ENCODE results near the gene ZIK1.

Gene ZIK1

GRCh38 chr19:57583521-57584416 lies at the start of gene ZIK1:
Gene ZIK1, plus strand, starts transcription at chr19:57584145. Its CDS starts 212 bp downstream, at chr19:57584357.
- peak; percentile 85 for DNase-seq

- DNase-seq, result no peak
Observed at GRCh38 chr19:57537953-57538547, 45.9 kb upstream of the ZIK1 start.

GRCh38 chr19:57546513-57546912 lies 37.4 kb upstream of the ZIK1 start:
- DNase-seq, result no peak

- no peak for DNase-seq
Observed at GRCh38 chr19:57552432-57552831, 31.5 kb upstream of the ZIK1 start.

- DNase-seq, result no peak
Observed at GRCh38 chr19:57557659-57558058, 26.3 kb upstream of the ZIK1 start.

GRCh38 chr19:57558525-57558924 lies 25.4 kb upstream of the ZIK1 start:
- no peak for DNase-seq

- DNase-seq, result peak; percentile 18
Observed at GRCh38 chr19:57559008-57559403, 24.9 kb upstream of the ZIK1 start.

GRCh38 chr19:57559404-57560025 lies 24.4 kb upstream of the ZIK1 start, which contains the start of gene ZNF550:
Gene ZNF550, minus strand, starts transcription at chr19:57559863. Its CDS starts 181 bp downstream, at chr19:57559682.
- DNase-seq, result peak; percentile 89

- DNase-seq, result peak; percentile 14
Observed at GRCh38 chr19:57560049-57560491, 23.9 kb upstream of the ZIK1 start.

- DNase-seq, result no peak
Observed at GRCh38 chr19:57563547-57563946, 20.4 kb upstream of the ZIK1 start.

GRCh38 chr19:57566396-57567265 lies 17.3 kb upstream of the ZIK1 start:
- DNase-seq, result no peak

- DNase-seq, result no peak
Observed at GRCh38 chr19:57570707-57571106, 13.2 kb upstream of the ZIK1 start.

GRCh38 chr19:57572415-57572947 lies 11.5 kb upstream of the ZIK1 start:
- DNase-seq, result no peak

GRCh38 chr19:57576661-57577060 lies 7.3 kb upstream of the ZIK1 start:
- no peak for DNase-seq

- peak; percentile 93 for DNase-seq
Observed at GRCh38 chr19:57578487-57579205, 5.3 kb upstream of the ZIK1 start, which contains the start of gene ZNF416. Gene ZNF416, minus strand, starts transcription at chr19:57578911. Its CDS starts 207 bp downstream, at chr19:57578704.

GRCh38 chr19:57583104-57583520 lies 833 bp upstream of the ZIK1 start:
- DNase-seq, result no peak

- no peak for DNase-seq
Observed at GRCh38 chr19:57587529-57587928, 3.6 kb downstream of the ZIK1 start.

GRCh38 chr19:57599377-57599760 lies 15.4 kb downstream of the ZIK1 start:
- no peak for DNase-seq

- DNase-seq, result peak; percentile 85
Observed at GRCh38 chr19:57599761-57600383, 15.9 kb downstream of the ZIK1 start, which contains the start of gene ZNF530. Gene ZNF530, plus strand, starts transcription at chr19:57599885. Its CDS starts 4,461 bp downstream, at chr19:57604346.

GRCh38 chr19:57606931-57607330 lies 23.0 kb downstream of the ZIK1 start:
- no peak for DNase-seq

GRCh38 chr19:57611113-57611512 lies 27.2 kb downstream of the ZIK1 start:
- DNase-seq, result no peak

All from activated CD8-positive, alpha-beta memory T cell treated with anti-CD3 and anti-CD28 coated beads, Interleukin-2, amount 50 U/mL, for 4 hours (primary cell).